HT-29 (cell line): ENCODE measurements around the gene PPM1G. TPM values are rescaled to one million over a fixed set of nuclear protein-coding genes. Genes with fewer than 3 reads are reported as not detected.

Experiments used
- DNase-seq: peaks from one replicate; pipeline ENCODE4 v3.0.0-alpha.2; 2015; ENCODE audit warnings: low spot score
- total RNA-seq: library from RNA; depleted of rRNA; stranded (reverse); fragments of >200 nt; shearing (Covaris generic); gene quantifications from 2 replicates; pipeline ENCODE4 v1.2.3, GENCODE V29; 2014; rRNA removed

PPM1G gene, protein sequence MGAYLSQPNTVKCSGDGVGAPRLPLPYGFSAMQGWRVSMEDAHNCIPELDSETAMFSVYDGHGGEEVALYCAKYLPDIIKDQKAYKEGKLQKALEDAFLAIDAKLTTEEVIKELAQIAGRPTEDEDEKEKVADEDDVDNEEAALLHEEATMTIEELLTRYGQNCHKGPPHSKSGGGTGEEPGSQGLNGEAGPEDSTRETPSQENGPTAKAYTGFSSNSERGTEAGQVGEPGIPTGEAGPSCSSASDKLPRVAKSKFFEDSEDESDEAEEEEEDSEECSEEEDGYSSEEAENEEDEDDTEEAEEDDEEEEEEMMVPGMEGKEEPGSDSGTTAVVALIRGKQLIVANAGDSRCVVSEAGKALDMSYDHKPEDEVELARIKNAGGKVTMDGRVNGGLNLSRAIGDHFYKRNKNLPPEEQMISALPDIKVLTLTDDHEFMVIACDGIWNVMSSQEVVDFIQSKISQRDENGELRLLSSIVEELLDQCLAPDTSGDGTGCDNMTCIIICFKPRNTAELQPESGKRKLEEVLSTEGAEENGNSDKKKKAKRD
- total RNA-seq, result 141 and 148 TPM in 2 replicates

DNA sequence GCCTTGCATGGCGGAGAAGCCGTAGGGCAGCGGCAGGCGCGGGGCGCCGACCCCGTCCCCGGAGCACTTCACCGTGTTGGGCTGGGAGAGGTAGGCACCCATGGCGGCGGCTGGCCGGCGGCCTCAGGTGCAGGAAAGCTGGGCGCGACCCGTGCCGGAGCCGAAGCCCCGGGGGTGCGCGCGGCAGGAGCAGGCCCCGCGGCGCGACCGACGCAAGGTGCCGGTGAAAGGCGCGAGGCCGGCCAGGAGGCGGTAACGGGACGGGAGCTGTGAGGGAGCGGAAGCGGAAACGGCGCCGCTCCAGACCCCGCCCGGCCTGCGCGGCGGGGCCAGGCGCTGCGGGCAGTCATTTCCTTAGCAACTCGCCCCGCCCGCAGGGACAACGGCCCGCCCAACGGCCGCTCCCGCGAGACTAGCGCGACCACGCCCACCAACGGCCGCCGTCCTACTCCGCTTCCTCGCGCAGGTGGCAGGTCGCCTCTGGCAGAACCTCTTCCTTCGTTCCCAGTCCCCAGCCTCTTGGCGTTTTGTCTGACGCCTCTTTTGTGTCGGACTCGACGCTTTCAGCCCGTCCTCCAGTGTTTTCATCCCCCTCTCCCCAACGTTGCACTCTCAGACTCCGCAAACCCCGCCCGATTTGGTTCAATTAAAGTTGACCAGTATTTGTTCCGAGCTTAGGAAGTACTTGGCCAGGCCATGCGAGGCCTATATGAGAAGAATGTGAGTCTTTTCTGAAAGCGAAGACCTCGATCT is at the start of gene PPM1G:
PPM1G (minus strand) TSS at position 271 of the 753 bp plus-strand sequence; CDS start at position 102, 169 bp downstream.
- peak; percentile 97 for DNase-seq

DNA sequence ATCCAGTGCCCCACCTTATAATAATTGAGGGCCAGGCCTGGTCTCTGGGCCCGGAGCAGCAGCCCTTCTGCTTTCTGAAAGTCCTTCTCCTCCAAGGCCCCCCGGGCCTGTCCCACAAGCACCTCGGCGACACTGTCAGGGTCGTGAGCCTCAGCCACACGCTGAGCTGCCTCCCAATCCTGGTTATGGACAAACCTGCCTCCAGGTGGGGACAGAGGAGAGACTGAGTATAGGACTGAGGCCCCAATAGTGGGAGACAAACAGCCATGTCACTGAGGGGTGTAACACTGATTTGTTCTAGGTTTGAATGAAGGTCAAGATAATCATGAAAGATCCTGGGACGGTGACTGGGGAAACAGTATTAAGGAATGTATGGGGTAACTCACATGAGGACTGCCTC is 44.6 kb upstream of the PPM1G start:
- DNase-seq, result no peak

DNA sequence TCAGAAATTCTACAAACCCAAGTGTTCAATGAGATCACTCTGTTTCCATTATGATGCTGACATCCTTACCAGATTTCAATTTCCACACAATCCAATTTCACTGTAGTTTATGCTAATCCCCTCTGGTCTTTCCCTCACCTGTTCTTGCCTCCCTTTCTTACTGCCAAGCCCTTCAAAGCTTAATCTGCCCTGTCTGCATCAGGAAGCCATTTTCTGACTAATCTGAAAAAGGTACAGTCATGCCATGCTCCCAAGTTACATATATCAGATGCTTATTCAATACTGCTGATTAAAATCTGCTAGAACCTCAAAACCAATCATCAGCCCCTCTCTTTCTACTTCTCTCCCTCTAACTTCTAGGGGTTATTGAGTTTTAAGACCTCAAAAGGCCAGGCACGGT is 41.7 kb upstream of the PPM1G start:
- DNase-seq, result no peak

DNA sequence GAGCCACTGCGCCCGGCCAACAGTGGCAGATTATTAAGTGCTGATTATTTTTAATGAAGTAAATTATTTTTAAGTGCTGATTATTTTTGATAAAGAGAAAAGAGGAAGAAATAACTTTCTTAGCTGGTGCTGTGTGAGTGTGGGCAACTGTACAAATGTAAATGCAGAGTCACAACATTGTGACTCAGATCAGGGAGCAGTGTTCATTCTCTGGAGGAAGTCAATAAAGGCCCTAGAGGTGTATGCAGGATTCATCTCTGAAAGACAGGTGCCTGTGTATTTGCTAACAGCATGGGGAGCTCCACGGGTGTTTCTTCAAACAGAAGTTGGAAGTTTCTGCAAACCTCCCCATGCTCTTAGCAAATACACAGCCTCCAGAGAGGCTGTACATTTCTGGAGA is 39.0 kb upstream of the PPM1G start:
- DNase-seq, result no peak

DNA sequence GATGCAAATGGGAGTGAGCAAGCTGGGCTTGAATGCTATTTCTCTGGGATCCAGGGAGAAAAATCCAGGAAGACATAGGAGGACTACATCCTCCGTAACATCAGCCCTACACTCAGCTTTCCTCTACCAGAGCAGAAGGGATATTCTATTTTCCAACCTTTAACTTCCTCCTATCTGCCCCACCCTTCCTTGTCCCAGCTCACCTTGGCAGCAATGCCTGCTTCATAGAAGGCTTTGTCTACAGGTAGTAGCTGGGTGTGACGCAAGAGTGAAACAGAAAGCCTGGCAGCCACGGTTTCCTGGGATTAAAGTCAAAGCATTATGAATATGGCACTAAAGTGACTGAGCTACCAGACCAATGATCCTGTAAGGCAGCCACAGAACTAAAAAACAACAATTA is 36.7 kb upstream of the PPM1G start:
- peak; percentile 94 for DNase-seq

DNA sequence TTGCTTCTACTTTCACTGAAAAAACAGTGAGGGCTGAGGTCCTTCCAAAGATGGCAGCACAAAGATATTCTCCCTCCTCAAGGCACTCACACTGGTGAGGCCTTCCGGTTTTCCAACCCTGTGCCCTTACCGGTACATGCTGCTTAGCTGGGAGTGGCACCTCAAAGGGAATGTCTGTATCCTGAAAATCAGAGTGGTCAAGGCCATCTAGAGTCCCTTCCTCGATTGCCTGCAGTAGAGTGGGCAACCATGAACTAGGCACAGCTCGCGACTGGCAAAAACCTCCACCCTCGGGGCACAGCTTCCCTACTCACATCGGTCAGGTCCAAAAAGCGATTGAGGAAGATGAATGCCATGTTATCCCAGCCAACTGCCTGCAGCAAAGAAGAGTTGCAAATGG is 36.2 kb upstream of the PPM1G start:
- no peak for DNase-seq

DNA sequence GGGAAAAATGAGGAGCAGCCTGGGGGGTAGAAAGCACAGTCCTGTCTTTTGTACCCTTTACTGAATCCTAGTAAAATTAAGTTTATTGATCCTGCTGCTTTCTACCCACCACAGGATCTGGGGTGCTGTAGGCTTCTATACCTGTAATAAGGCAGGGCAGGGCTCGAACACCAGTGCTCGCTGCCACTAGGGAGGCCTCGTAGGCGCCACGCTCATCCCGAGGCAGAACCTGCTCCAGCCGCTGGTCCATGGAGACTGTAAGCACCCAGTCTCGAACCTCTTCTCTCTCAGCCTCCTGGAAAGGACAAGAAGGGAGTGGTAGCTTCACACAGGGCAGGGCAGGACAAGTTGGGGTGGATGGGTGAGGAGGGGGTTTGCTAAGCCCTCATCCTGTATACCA is 35.8 kb upstream of the PPM1G start:
- DNase-seq, result no peak

DNA sequence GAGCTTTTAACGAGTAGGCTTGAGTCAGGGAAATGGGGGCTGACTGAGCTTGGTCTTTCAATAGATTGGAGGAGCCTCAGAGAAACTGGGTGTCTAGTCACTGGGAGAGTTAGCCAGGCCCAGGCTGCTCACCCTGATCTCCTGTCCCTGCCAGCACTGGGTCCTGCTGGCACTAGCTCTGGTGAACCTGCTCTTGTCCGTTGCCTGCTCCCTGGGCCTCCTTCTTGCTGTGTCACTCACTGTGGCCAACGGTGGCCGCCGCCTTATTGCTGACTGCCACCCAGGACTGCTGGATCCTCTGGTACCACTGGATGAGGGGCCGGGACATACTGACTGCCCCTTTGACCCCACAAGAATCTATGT is 33.5 kb upstream of the PPM1G start:
- DNase-seq, result no peak

DNA sequence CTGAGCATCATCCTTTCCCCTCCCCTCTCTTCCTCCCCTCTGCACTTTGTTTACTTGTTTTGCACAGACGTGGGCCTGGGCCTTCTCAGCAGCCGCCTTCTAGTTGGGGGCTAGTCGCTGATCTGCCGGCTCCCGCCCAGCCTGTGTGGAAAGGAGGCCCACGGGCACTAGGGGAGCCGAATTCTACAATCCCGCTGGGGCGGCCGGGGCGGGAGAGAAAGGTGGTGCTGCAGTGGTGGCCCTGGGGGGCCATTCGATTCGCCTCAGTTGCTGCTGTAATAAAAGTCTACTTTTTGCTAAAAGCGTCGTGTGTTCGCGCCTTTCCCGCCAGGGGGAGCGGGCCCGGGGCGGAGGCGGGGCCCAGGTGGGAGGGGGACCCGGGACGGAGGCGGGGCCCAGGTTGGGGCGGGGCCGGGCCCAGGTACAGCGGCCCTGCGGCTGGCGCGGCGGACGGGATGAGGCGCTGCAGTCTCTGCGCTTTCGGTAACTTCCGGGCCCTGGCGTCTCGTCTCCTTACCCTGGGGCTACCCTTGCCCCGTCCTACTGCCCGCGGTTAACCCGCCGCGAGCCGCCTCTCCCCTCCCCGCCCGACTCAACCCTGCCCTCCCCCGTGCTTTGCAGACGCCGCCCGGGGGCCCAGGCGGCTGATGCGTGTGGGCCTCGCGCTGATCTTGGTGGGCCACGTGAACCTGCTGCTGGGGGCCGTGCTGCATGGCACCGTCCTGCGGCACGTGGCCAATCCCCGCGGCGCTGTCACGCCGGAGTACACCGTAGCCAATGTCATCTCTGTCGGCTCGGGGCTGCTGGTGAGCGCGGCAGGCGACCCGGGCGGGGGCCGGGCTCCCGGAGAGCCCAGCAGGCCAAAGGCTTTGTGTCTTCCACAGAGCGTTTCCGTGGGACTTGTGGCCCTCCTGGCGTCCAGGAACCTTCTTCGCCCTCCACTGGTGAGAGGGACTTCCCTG is 32.8 kb upstream of the PPM1G start, which contains the start of gene KRTCAP3:
KRTCAP3 (plus strand) TSS at position 424 of the 962 bp plus-strand sequence; CDS start at position 456, 32 bp downstream.
- peak; percentile 85 for DNase-seq

DNA sequence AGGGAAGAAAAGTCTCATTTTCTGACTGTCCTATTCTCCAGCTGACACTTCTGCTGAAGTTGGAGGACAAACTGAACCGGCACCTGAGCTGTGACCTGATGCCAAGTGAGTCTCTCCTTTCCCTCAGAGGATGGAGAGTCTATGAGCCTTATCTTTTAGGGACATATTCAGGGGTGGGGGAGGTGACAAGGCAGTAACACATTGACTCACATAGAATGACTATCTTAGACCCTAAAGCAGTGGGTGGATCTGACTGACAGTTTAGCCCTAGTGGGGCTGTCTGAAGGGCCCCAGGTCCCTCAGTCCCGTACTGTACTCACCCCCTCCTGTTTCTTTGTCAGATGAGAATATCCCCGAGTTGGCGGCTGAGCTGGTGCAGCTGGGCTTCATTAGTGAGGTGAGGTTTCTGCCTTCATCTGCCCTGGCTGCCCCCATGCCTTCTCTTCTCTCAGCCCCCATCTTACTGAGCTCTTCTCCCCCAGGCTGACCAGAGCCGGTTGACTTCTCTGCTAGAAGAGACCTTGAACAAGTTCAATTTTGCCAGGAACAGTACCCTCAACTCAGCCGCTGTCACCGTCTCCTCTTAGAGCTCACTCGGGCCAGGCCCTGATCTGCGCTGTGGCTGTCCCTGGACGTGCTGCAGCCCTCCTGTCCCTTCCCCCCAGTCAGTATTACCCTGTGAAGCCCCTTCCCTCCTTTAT is 32.0 kb upstream of the PPM1G start:
- DNase-seq, result no peak

DNA sequence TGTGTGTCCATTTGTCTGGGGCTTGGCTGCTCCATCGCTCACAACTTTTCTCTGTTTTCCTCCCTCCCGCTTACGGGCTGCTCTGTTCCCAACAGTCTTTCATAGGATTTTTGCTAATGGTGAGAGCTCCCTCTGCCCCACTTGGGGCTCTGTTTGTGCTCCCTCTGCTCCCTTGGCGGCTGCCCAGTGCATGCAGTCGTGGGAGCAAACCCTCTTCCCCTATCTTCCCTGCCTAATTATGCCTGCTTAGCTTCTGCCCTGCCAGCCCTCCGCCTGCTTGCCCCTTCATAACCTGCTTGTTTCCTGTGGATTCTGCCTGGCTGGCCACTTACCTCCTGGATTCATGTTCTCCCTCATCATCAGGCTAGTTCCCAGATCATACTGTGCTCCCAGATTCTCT is 26.2 kb upstream of the PPM1G start:
- no peak for DNase-seq

DNA sequence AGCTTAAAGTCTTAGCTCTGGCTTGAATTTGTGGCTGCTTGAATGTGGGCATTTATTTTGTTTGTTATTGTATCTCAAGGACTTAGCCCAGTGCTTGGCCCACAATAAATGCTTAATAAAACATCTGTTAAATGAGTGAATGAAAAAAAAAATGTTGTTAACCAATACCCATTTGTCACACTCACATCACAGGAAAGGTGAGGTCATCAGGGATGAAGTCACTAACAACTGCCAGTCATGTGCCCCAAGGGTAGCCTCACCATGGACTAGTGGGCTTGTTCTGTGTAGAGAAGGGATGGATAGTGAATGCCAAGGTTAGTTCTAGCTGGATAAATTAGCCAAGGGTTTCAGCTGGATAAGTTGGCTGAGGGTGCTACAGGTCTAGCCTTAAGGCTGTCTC is 22.0 kb upstream of the PPM1G start:
- DNase-seq, result no peak

DNA sequence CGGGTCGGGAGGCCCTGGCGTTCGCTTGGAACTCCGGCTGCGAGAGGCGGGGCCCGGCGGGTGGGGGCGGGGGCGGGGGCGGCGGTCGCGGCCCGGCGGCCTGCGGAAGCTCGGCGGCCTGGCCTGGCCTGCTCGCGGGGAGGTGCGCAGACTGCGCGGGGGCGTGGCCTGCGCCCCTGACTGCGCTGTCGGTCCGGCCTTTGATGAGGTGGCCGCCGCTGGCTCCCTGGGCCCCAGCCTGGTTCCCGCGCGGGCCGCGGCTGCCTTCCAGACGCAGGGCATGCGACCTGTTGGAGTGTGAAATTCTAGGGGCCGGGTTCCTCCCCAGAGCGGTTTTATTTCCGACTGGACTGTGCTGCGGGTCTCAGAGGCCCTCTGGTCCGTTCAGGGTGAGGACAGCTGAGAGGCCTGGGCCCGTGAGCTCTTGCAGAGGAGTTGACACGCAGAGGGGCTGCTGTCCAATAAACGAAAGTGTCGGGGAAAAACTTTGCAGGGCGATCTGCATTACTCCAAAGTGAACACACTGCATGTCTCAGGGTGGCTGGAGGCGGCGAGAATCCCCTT is 19.7 kb upstream of the PPM1G start:
- peak; percentile 86 for DNase-seq

DNA sequence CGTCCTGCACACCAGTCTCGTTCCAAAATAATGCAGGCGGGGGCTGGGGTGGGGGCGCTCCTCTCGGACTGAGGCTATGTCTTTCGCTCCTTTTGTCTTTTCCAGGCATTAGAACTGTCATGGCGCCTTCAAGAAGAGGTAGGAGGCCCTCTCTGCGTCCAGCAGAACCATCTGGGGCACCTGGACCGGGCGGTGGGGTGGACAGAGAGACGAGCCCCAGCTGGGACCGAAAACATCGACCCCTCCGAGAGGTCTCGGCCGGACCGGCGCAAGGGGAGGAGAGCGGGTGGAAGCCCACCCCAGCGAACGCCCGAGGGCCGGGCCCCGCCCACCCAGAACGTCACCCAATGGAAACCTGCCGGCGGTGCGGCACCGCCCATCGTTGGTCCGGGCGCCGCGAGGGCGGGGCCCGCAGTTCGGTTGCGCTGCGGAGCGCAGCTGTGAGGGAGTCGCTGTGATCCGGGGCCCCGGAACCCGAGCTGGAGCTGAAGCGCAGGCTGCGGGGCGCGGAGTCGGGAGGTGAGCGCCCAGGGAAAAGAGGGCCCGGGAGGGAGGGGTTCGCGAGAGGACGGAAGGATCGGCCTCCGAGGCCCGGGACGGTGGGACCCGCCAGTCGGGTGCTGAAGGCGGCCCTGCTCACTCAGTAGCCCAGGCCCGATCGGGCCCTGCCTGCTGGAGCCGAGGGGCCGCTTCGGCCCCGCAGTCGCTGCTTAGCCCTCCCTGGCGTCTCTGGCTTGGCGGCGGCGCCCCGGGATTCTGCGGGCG is 19.0 kb upstream of the PPM1G start, which contains the start of gene NRBP1:
NRBP1 (plus strand) TSS at position 419 of the 765 bp plus-strand sequence. CDS start 4,643 bp downstream, outside the sequence.
- DNase-seq, result peak; percentile 92

DNA sequence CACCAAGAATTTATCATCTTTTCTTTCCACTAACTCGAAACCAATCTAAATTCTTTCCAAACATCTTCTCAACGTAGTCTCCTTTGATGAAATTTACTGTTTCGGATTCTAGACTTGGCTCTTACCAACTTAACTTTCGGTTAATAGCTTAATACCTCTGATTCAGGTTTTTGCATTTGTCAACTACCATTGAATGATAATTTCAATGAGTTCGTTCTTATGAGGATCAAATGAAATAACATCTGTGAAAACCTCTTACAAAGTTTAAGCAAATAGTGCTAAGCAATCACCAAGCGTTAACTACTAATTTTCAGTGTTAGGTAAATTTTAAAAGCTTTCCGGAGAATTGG is 18.4 kb upstream of the PPM1G start:
- no peak for DNase-seq

DNA sequence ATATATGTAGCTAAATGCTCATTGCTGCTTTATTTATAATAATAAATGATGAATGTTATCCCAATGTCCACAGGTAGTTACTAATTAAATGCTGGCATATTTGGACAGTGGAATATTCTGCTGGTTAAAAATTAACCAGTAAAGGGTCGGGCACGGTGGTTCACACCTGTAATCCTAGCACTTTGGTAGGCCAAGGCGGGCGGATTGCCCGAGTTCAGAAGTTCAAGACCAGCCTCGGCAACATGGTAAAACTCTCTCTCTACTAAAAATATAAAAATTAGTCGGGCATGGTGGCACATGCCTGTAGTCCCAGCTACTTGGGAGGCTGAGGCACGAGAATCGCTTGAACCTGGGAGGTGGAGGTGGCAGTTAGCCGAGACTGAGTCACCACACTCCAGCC is 15.6 kb upstream of the PPM1G start:
- DNase-seq, result peak; percentile 8

DNA sequence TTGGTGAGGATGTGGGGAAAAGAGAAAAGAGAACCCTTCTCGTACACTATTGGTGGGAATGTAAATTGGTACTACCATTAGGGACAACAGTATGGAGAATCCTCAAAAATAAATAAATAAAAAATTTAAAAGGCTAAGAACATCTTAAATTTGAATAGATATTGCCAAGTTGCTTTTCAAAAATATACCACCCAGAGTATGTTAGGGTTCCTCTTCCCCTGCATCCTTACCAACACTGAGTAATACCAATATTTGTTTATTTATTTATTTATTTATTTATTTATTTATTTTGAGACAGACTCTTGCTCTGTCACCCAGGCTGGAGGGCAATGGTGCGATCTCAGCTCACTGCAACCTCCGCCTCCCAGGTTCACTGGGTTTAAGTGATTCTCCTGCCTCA is 13.6 kb upstream of the PPM1G start:
- DNase-seq, result no peak

DNA sequence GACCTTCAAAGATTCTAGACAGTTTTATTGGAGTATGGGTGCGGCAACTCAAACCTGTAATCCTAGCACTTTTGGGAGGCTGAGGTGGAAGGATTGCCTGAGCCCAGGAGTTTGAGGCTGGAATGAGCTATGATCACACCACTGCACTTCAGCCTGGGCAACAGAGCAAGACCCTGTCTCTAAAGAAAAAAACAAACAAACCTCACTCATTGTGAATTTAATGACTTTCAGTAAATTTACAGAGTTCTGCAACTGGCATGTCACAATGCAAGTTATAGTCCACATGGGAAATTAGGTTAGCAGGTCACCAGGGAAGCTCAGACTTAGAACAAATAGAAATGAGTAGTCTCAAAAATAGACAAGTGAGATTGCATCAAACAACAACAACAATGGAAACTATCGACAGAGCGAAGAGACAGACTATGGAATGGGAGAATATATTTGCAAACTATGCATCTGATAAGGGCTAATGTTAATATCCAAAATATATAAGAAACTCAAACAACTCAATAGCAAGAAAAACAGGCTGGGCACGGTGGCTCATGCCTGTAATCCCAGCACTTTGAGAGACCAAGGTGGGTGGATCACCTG is 12.4 kb upstream of the PPM1G start:
- DNase-seq, result no peak

DNA sequence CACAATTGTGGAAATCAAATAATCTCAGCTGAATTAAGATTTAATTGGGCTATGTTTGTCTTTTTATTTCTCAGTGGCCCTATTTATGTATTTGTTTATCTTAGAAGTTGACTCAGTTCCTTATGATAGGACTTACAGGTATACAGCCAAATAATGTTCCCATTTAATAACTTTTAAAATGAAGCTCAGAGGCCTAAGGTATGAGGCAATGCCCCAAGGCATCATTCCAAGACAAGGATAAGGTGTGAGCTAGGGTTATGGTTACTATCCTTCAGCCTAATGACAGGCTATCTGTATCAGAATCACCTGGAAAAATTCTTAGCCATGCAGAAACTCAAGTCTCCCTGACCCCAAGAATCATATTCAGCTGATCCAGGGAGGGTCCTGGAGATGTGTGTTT is 11.6 kb upstream of the PPM1G start:
- no peak for DNase-seq
